ENCODE measurements around the gene NKAIN1.

Gene NKAIN1

DNA sequence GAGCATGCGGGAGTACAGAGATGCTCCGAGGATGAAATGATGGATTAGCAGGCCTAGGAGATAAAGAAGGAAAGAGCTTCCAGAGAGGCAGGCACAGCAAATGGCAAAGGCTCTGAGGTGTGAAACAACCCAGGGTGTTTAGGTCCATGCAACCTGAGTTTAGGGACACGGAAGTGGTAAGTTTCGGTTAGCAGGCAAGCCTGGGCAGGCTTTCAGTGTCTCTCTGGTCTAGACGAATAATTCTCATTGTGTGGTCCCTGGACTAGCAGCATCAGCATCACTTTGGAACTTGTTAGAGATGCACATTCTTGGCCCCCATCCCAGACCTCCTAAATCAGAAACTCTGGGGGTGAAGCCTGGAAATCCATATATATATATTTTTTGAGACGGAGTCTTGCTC lies 18.6 kb downstream of the NKAIN1 start:
- H3K79me2 ChIP-seq (ENCODE audit: control insufficient read depth, low read length): no peaks in the 10 kb centered on the region
- H3K4me3 ChIP-seq (ENCODE audit: low read length): no peak overlapping the region
- no peak overlapping the region for H3K27ac ChIP-seq (ENCODE audit: low read depth, low read length)
- no peaks in the 10 kb centered on the region for H3F3A ChIP-seq (ENCODE audit: control insufficient read depth, insufficient read depth)
- H3K4me1 ChIP-seq (ENCODE audit: control insufficient read depth, low read length): no peaks in the 10 kb centered on the region
- H3K36me3 ChIP-seq (ENCODE audit: control insufficient read depth, low read length): no peaks in the 10 kb centered on the region
- H3K27me3 ChIP-seq (ENCODE audit: control insufficient read depth, low read length): no peaks in the 10 kb centered on the region
- H3K9me3 ChIP-seq (ENCODE audit: control insufficient read depth, insufficient read depth, low read length): no peaks in the 10 kb centered on the region
- TF ChIP-seq EZH2phosphoT487 (IDR thresholded peaks at IDR 0.05; ENCODE audit: borderline replicate concordance, low read length): no peak
- TF ChIP-seq, protein P1, sequence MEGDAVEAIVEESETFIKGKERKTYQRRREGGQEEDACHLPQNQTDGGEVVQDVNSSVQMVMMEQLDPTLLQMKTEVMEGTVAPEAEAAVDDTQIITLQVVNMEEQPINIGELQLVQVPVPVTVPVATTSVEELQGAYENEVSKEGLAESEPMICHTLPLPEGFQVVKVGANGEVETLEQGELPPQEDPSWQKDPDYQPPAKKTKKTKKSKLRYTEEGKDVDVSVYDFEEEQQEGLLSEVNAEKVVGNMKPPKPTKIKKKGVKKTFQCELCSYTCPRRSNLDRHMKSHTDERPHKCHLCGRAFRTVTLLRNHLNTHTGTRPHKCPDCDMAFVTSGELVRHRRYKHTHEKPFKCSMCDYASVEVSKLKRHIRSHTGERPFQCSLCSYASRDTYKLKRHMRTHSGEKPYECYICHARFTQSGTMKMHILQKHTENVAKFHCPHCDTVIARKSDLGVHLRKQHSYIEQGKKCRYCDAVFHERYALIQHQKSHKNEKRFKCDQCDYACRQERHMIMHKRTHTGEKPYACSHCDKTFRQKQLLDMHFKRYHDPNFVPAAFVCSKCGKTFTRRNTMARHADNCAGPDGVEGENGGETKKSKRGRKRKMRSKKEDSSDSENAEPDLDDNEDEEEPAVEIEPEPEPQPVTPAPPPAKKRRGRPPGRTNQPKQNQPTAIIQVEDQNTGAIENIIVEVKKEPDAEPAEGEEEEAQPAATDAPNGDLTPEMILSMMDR (IDR thresholded peaks at IDR 0.05; ENCODE audit: low read depth, low read length, poor library complexity, severe bottlenecking): no peak
- no peaks in the 10 kb centered on the region for H4K20me1 ChIP-seq (ENCODE audit: control insufficient read depth, insufficient read depth, low read depth, low read length)
- H3K4me2 ChIP-seq (ENCODE audit: low read length): no peak overlapping the region
- no peaks in the 10 kb centered on the region for H3K9me2 ChIP-seq (replicated peaks; ENCODE audit: control insufficient read depth, low read length)

DNA sequence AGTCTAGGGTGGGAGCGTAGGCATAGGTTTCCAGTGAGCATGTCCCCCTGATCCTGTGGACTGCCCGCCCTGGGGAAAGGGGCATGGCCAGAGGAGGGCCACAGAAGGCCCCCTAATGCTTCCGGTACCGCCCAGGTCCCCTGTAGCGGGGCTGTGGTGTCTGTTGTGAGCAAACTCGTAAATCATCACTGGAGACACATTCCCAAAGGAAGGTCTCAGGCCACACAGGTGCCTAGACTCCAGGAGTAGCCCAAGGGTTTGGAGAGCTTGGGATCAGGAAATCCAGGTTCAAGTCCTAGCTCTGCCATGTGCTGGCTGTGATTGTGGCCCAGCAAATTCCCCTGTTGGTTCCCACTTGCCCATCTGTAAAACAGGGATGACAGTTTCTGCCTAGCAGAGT lies 20.2 kb downstream of the NKAIN1 start:
- Histone ChIP-seq H3K36me3 (ENCODE audit: control insufficient read depth, low read length) (no peaks in the 10 kb centered on the region), H3K27me3 (ENCODE audit: control insufficient read depth, low read length) (no peaks in the 10 kb centered on the region), H3K27ac (ENCODE audit: low read depth, low read length) (no peak overlapping the region), H3K79me2 (ENCODE audit: control insufficient read depth, low read length) (no peaks in the 10 kb centered on the region), H3F3A (ENCODE audit: control insufficient read depth, insufficient read depth) (no peaks in the 10 kb centered on the region), H3K4me3 (ENCODE audit: low read length) (no peak overlapping the region), H3K4me2 (ENCODE audit: low read length) (no peak overlapping the region), H4K20me1 (ENCODE audit: control insufficient read depth, insufficient read depth, low read depth, low read length) (no peaks in the 10 kb centered on the region), H3K9me3 (ENCODE audit: control insufficient read depth, insufficient read depth, low read length) (no peaks in the 10 kb centered on the region), H3K4me1 (ENCODE audit: control insufficient read depth, low read length) (no peaks in the 10 kb centered on the region), H3K9me2 (replicated peaks; ENCODE audit: control insufficient read depth, low read length) (no peaks in the 10 kb centered on the region)
- TF ChIP-seq, protein P1 (IDR thresholded peaks at IDR 0.05; ENCODE audit: low read depth, low read length, poor library complexity, severe bottlenecking): no peak
- no peak for TF ChIP-seq EZH2phosphoT487 (IDR thresholded peaks at IDR 0.05; ENCODE audit: borderline replicate concordance, low read length)

DNA sequence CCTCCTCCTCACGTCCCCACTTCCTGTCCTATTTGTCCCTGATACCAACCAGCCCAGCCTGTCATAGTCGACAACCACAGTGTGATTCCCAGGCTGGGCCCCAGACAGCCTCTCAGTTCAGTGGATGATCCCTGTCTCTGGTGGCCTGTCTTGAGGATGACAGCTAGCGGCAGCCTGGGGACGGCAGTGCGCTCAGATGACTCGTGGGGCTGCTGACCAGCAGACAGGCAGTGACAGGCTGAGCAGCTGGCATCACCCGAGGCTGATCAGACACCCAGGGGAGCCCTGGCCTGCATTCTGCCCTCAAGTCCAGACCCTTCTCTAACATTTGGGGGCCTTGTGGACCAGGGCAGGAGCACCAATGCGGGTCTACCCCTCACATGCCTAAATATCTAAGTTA lies 21.0 kb downstream of the NKAIN1 start:
- Histone ChIP-seq H4K20me1 (ENCODE audit: control insufficient read depth, insufficient read depth, low read depth, low read length) (no peaks in the 10 kb centered on the region), H3K27me3 (ENCODE audit: control insufficient read depth, low read length) (no peaks in the 10 kb centered on the region), H3K79me2 (ENCODE audit: control insufficient read depth, low read length) (no peaks in the 10 kb centered on the region), H3K9me2 (replicated peaks; ENCODE audit: control insufficient read depth, low read length) (no peaks in the 10 kb centered on the region), H3K27ac (ENCODE audit: low read depth, low read length) (no peak overlapping the region), H3K4me2 (ENCODE audit: low read length) (no peak overlapping the region), H3K4me1 (ENCODE audit: control insufficient read depth, low read length) (no peaks in the 10 kb centered on the region), H3K4me3 (ENCODE audit: low read length) (no peak overlapping the region), H3K9me3 (ENCODE audit: control insufficient read depth, insufficient read depth, low read length) (no peaks in the 10 kb centered on the region), H3K36me3 (ENCODE audit: control insufficient read depth, low read length) (no peaks in the 10 kb centered on the region), H3F3A (ENCODE audit: control insufficient read depth, insufficient read depth) (no peaks in the 10 kb centered on the region)
- no peak for TF ChIP-seq EZH2phosphoT487 (IDR thresholded peaks at IDR 0.05; ENCODE audit: borderline replicate concordance, low read length)
- TF ChIP-seq, protein P1 (IDR thresholded peaks at IDR 0.05; ENCODE audit: low read depth, low read length, poor library complexity, severe bottlenecking): no peak

DNA sequence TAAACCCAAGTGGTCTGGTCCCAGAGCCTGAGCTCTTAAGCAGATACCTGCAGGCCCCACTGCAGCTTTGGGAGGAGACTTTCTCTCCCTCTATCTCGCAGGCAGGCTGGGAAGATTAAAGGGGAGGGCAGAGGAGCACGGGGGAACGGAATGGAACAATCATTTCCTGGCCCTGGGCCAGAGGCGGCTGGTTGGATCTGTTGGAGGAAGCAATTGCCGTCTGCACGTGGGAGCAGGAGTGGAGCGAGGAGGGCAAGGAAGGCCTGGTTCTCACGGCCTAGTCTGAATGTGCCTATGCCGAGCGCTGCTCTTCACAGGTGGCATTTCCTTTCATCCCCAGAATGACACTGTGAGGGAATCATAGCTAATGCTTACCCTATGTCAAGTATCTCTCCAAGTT lies 23.7 kb downstream of the NKAIN1 start:
- H3K9me2 ChIP-seq (replicated peaks; ENCODE audit: control insufficient read depth, low read length): no peaks in the 10 kb centered on the region
- no peak for TF ChIP-seq EZH2phosphoT487 (IDR thresholded peaks at IDR 0.05; ENCODE audit: borderline replicate concordance, low read length)
- TF ChIP-seq, protein P1 (IDR thresholded peaks at IDR 0.05; ENCODE audit: low read depth, low read length, poor library complexity, severe bottlenecking): no peak
- no peaks in the 10 kb centered on the region for H3K4me1 ChIP-seq (ENCODE audit: control insufficient read depth, low read length)
- H3K27me3 ChIP-seq (ENCODE audit: control insufficient read depth, low read length): no peaks in the 10 kb centered on the region
- no peaks in the 10 kb centered on the region for H3K9me3 ChIP-seq (ENCODE audit: control insufficient read depth, insufficient read depth, low read length)
- no peak overlapping the region for H3K4me3 ChIP-seq (ENCODE audit: low read length)
- H3K79me2 ChIP-seq (ENCODE audit: control insufficient read depth, low read length): no peaks in the 10 kb centered on the region
- no peaks in the 10 kb centered on the region for H3F3A ChIP-seq (ENCODE audit: control insufficient read depth, insufficient read depth)
- H3K36me3 ChIP-seq (ENCODE audit: control insufficient read depth, low read length): no peaks in the 10 kb centered on the region
- H3K27ac ChIP-seq (ENCODE audit: low read depth, low read length): no peak overlapping the region
- H4K20me1 ChIP-seq (ENCODE audit: control insufficient read depth, insufficient read depth, low read depth, low read length): no peaks in the 10 kb centered on the region
- H3K4me2 ChIP-seq (ENCODE audit: low read length): no peak overlapping the region

Data from DOHH2 (cell line).